Measurements from ENCODE around the gene TSPAN11. TPM values are rescaled to one million over a fixed set of nuclear protein-coding genes. Genes with fewer than 3 reads are reported as not detected.

The TSPAN11 gene
- total and polyA plus RNA-seq, 2 of the 8 experiments (the other 6 are each of a cell fraction or from before 2014, with no cell fraction given), result 3.9 to 8.2 TPM

GRCh38 chr12:30910038-30910350, 16.6 kb upstream of the TSPAN11 start:
- 90% methylated on average over 1 of the region's 1 CpG; no CpG with 5 or more reads in 1 of the 2 experiments for WGBS, 2 experiments (ENCODE audit: extremely low coverage in 1 of 2, insufficient coverage in 1 of 2, insufficient read length in 1 of 2, insufficient replicate concordance in 2 of 2, low coverage in 1 of 2, low lambda C conversion rate in 2 of 2, missing lambda C conversion rate in 1 of 2)
- Histone ChIP-seq H3K27ac (ENCODE audit: low read depth, low read length) (no peak overlapping the region), H3K4me3 (ENCODE audit: extremely low read depth in 1 of 4, insufficient read depth in 2 of 4, low read depth in 3 of 4, low read length in 4 of 4) (no peak overlapping the region), H4K8ac (ENCODE audit: extremely low read depth, insufficient read depth, low read length) (no peak overlapping the region), H2BK12ac (ENCODE audit: low read depth, low read length) (no peak overlapping the region), H4K5ac (ENCODE audit: insufficient read length, low read depth, low read length) (no peak overlapping the region), H4K20me1 (replicated peaks in 1 of 2; ENCODE audit: control insufficient read depth in 1 of 2, insufficient read depth in 2 of 2, low read length in 2 of 2) (no peaks in the 10 kb centered on the region), H3K9me3 (ENCODE audit: insufficient read depth in 2 of 2, low read depth in 1 of 2, low read length in 1 of 2) (no peaks in the 10 kb centered on the region), H3K23me2 (ENCODE audit: low read depth, low read length) (no peaks in the 10 kb centered on the region), H2BK15ac (ENCODE audit: low read length) (no peak overlapping the region), H3K14ac (ENCODE audit: insufficient read length) (no peak overlapping the region), H2AK5ac (ENCODE audit: low read depth, low read length) (no peak overlapping the region), H2BK5ac (ENCODE audit: low read depth, low read length) (no peak overlapping the region; the same call in 1 of the 2 replicates), H3K4me1 (replicated peaks in 1 of 4; ENCODE audit: control insufficient read depth in 3 of 4, insufficient read depth in 4 of 4, low read length in 3 of 4) (peaks cover 0 to 4% (median 3%) of the 10 kb centered on the region in 4 experiments; a peak in 4 of 7 replicates), H4K91ac (replicated peaks; ENCODE audit: insufficient read length, low read length) (no peak overlapping the region), H3K23ac (ENCODE audit: insufficient read length) (no peak overlapping the region), H2BK20ac (ENCODE audit: low read length) (no peak overlapping the region), H3K4me2 (ENCODE audit: insufficient read depth in 1 of 2, low read depth in 2 of 2, low read length in 2 of 2) (no peak overlapping the region), H2BK120ac (replicated peaks; ENCODE audit: low read depth, low read length) (no peak overlapping the region), H3K36me3 (ENCODE audit: control insufficient read depth in 2 of 4, insufficient read depth in 4 of 4, low read length in 3 of 4) (no peaks in the 10 kb centered on the region), H3K79me2 (ENCODE audit: control insufficient read depth in 1 of 2, insufficient read depth in 2 of 2, low read length in 2 of 2) (no peaks in the 10 kb centered on the region), H3K18ac (ENCODE audit: extremely low read depth, low read length) (no peak overlapping the region), H3K9ac (replicated peaks in 1 of 4; ENCODE audit: extremely low read depth in 1 of 4, low read depth in 3 of 4, low read length in 3 of 4) (no peak overlapping the region), H3K4ac (replicated peaks; ENCODE audit: insufficient read length, low read depth, low read length) (no peak overlapping the region), H3K27me3 (replicated peaks in 1 of 4; ENCODE audit: control insufficient read depth in 3 of 4, extremely low read depth in 1 of 4, insufficient read depth in 3 of 4, low read length in 3 of 4) (no peaks in the 10 kb centered on the region; a peak in 1 of 7 replicates), H2AFZ (ENCODE audit: low read length) (0 out of 2 replicates have a peak overlapping the region, but pooled peaks have one; percentile 15), H3K79me1 (ENCODE audit: low read depth, low read length) (no peaks in the 10 kb centered on the region), H3K56ac (replicated peaks; ENCODE audit: insufficient read length, low read depth, low read length) (no peak overlapping the region)
- no peak for DNase-seq (ENCODE audit: low read depth in 1 of 2, low spot score in 2 of 2)
- ChIA-PET POLR2A (ENCODE audit: partially characterized antibody) (interaction anchor here (1.1 to 1.4 kb wide), 2 partner anchors 24 to 31 kb away, joined by 3 to 4 read pairs; no protein-coding TSS in a partner anchor), CTCF (ENCODE audit: partially characterized antibody) (interaction anchor here (0.6 to 1.0 kb wide), 2 partner anchors 8 to 28 kb away, joined by 3 read pairs; no protein-coding TSS in a partner anchor)
- no peak for TF ChIP-seq BCL11A (IDR thresholded peaks at IDR 0.05; ENCODE audit: low read depth in 2 of 2, low read length in 2 of 2)
- no peak for TF ChIP-seq POU5F1 (IDR thresholded peaks at IDR 0.05; ENCODE audit: low read depth, low read length)
- TF ChIP-seq NANOG (IDR thresholded peaks at IDR 0.05; ENCODE audit: insufficient read depth, low read depth, low read length, poor library complexity, severe bottlenecking), result no peak
- TF ChIP-seq SIX5 (IDR thresholded peaks at IDR 0.05; ENCODE audit: low read depth, low read length), result no peak
- no peak for TF ChIP-seq KDM5A (IDR thresholded peaks at IDR 0.05; ENCODE audit: low read length)
- no peak for FAIRE-seq

All from H1 (cell line).